CD4-positive, CD25-positive, alpha-beta regulatory T cell (primary cell): ENCODE measurements around the gene UXS1. TPM values are rescaled to one million over a fixed set of nuclear protein-coding genes. Genes with fewer than 3 reads are reported as not detected.

Experiments used
- ATAC-seq, 2 donors: fragments of 150-1000 bp; cut with Tn5 transposase; one replicate each; pipeline ENCODE4 v1.10.0; 2021; ENCODE audit warnings: low read depth in 2 of 2, moderate number of reproducible peaks in 2 of 2, moderate library complexity in 1 of 2
- DNase-seq, 3 donors: peaks; one replicate each; pipeline versions ENCODE4 v3.0.0 to v3.0.0-alpha.2; 2012 to 2022; ENCODE audit warnings: mixed read lengths in 1 of 3
- H3K27ac ChIP-seq: one replicate; pipeline ENCODE4 v1.7.0; 2013; ENCODE audit warnings: mild to moderate bottlenecking, low read length; ENCODE audit not compliant: insufficient read depth, poor library complexity, severe bottlenecking
- H3K27me3 ChIP-seq: one replicate; pipeline ENCODE4 v1.7.0; 2013; ENCODE audit warnings: low read length; ENCODE audit not compliant: control insufficient read depth, insufficient read depth
- H3K36me3 ChIP-seq: one replicate; pipeline ENCODE4 v1.7.0; 2013; ENCODE audit warnings: mild to moderate bottlenecking, low read length, moderate library complexity; ENCODE audit not compliant: control insufficient read depth, insufficient read depth
- H3K4me1 ChIP-seq: 2 replicates; pipeline ENCODE4 v1.7.0; 2013; ENCODE audit warnings: mild to moderate bottlenecking, low read length; ENCODE audit not compliant: insufficient read depth, control insufficient read depth, poor library complexity, severe bottlenecking
- H3K4me3 ChIP-seq: one replicate; pipeline ENCODE4 v1.7.0; 2013; ENCODE audit warnings: low read depth, mild to moderate bottlenecking, low read length, moderate library complexity
- H3K9me3 ChIP-seq, 2 experiments: 1 replicate in 1 of 2; 2 replicates in 1 of 2; pipeline ENCODE4 v1.7.0; 2013; ENCODE audit warnings: low read length in 2 of 2, mild to moderate bottlenecking in 1 of 2, moderate library complexity in 1 of 2; ENCODE audit not compliant: control insufficient read depth in 2 of 2
- H3K27ac Mint-ChIP-seq, 3 donors: one replicate each; pipeline ENCODE4 v1.8.0; 2020 to 2022; ENCODE audit warnings: mild to moderate bottlenecking in 3 of 3, mixed read lengths in 3 of 3, moderate library complexity in 2 of 3
- H3K27me3 Mint-ChIP-seq: one replicate; pipeline ENCODE4 v1.8.0; 2022; ENCODE audit warnings: mild to moderate bottlenecking, mixed read lengths
- H3K36me3 Mint-ChIP-seq: one replicate; pipeline ENCODE4 v1.8.0; 2020; ENCODE audit warnings: mixed read lengths
- H3K4me1 Mint-ChIP-seq, 4 donors: one replicate each; pipeline ENCODE4 v1.8.0; 2020 to 2022; ENCODE audit warnings: mixed read lengths in 4 of 4, mild to moderate bottlenecking in 1 of 4
- H3K4me3 Mint-ChIP-seq, 4 donors: one replicate each; pipeline ENCODE4 v1.8.0; 2020 to 2022; ENCODE audit warnings: mild to moderate bottlenecking in 4 of 4, mixed read lengths in 4 of 4, moderate library complexity in 3 of 4
- H3K9me3 Mint-ChIP-seq, 7 donors: one replicate each; pipeline ENCODE4 v1.8.0; 2020 to 2022; ENCODE audit warnings: mixed read lengths in 7 of 7, mild to moderate bottlenecking in 3 of 7, moderate library complexity in 2 of 7
- polyA plus RNA-seq, 4 donors: library from polyadenylated mRNA; unstranded; fragments of 300-500 nt; fragmentation: Illumina TruSeq; gene quantifications; one replicate each; pipeline ENCODE4 v1.2.3, GENCODE V29; 2021
- total RNA-seq: library from RNA; stranded (reverse); gene quantifications from one replicate; pipeline ENCODE4 v1.2.3, GENCODE V29; 2022

The UXS1 gene
- total and polyA plus RNA-seq, 5 donors from 2014 or later, result 83.3 to 162 (median 113) TPM

DNA sequence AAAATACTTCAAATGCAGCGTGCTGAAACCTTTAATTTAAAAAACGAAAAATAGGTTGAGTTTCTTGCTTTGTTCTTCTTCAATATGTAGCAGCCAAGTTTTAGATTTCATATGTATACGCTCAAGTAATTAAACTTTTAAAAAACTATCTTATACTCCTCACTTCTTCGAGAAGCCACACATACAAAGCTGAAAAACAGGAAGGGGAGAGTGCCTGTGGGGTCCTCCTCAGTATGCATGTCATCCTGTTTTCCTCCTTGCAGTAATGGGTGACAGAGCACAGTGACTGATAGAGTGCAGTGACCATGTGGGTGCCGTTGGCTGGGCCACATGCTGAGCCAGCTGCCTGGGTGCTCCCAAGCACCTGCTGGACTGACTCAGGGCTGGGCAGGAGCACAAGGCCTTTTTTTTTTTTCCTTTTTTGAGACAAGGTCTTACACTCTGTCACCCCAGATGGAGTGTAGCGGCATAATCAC lies 33.3 kb downstream of the UXS1 start:
- Mint-ChIP-seq H3K36me3 (peaks cover 49% of the 10 kb centered on the region), H3K4me3 (peak overlapping the region; percentile 94 to 100 (median 98)), H3K4me1 (peaks cover 12 to 91% (median 61%) of the 10 kb centered on the region in 4 donors), H3K9me3 (peaks cover 0 to 2% (median 0%) of the 10 kb centered on the region in 7 donors), H3K27me3 (no peaks in the 10 kb centered on the region), H3K27ac (peak overlapping the region; percentile 98 to 99 (median 99))
- no peaks in the 10 kb centered on the region for H3K27me3 ChIP-seq
- H3K27ac ChIP-seq, result peak overlapping the region; percentile 92
- H3K36me3 ChIP-seq, result peaks cover 4% of the 10 kb centered on the region
- ATAC-seq (peak; percentile 77 to 80), DNase-seq (peak in 2 of 3 donors; percentile 35 to 92)
- peaks cover 91% of the 10 kb centered on the region for H3K4me1 ChIP-seq
- no peaks in the 10 kb centered on the region for H3K9me3 ChIP-seq
- H3K4me3 ChIP-seq, result peak overlapping the region; percentile 98

DNA sequence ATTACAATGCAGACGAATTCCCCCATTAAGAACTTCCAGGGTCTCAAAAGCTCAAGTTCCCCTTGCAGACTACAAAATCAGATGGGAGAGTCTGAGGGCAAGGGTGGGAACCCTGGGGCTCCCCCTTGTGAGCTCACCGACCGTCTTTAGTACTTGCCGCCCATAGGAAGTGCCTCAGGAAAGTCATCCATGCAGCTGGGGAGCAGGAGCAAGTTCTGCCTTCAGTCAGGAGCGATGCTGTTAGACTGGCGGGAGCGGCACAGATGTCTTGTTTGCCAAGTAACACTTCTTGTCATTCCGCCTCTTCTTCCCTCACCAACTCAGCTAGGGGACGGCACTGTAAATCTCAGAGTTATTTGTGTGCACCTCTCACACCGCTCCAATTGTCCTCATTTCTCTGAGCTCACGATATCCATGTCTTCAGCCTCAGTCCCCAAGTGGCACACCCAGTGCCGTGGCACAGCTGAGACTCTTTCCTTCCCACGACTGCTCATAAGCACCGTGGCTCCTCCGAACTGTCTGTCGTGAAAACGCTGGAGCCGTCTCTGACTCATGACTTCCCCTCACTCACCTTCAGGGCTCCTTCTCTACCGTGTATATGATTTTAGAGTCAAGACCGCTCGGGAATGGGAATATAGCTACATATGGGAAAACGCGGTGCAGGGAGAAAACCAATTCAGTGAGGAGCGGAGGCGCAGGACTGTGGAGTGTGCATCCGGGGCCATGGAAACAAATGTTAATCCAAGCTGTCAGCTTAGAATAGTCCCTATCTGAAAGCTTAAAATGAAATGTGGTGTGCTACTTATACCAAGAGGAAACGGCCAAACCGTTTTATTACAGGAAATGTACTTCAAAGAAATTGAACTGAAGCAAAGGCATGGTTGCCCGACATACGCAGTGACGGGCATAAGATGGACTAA lies 34.0 kb downstream of the UXS1 start:
- peaks cover 11% of the 10 kb centered on the region for H3K36me3 ChIP-seq

DNA sequence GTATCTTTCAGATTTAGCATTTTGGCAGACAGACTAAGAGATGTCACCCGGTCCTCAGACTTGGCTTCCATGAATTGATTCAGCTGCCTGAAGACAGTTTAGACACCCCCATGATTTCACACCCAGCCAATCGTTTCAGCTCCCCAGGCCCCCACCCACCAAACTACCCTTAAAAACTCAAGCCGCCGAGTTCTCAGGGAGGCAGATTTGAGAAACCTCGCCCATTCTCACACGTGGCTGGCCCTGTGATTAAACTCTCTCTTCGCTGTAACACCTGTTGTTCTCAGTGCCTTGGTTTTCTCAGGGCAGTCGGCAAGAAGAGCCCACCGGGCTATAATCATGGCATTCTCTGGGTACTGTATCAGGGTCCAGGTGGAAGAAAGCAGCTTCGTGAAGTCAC lies 35.2 kb downstream of the UXS1 start:
- Histone ChIP-seq H3K9me3 (peaks cover 13 to 19% of the 10 kb centered on the region in 2 experiments), H3K36me3 (peaks cover 24% of the 10 kb centered on the region), H3K27me3 (no peaks in the 10 kb centered on the region), H3K27ac (peak overlapping the region; percentile 92), H3K4me1 (peaks cover 81% of the 10 kb centered on the region), H3K4me3 (peak overlapping the region; percentile 98)
- peak; percentile 59 to 91 (median 74) for DNase-seq
- peak; percentile 21 to 34 for ATAC-seq
- peaks cover 0 to 20% (median 4%) of the 10 kb centered on the region in 7 donors for H3K9me3 Mint-ChIP-seq
- H3K4me1 Mint-ChIP-seq, result peaks cover 7 to 89% (median 53%) of the 10 kb centered on the region in 4 donors
- peaks cover 63% of the 10 kb centered on the region for H3K36me3 Mint-ChIP-seq
- no peaks in the 10 kb centered on the region for H3K27me3 Mint-ChIP-seq
- peak overlapping the region; percentile 94 to 100 (median 98) for H3K4me3 Mint-ChIP-seq
- H3K27ac Mint-ChIP-seq, result peak overlapping the region; percentile 98 to 99 (median 99)

More for the DNA sequence above, 34.0 kb downstream of the UXS1 start:
- Histone ChIP-seq H3K27ac (peak overlapping the region; percentile 92), H3K4me3 (peak overlapping the region; percentile 98), H3K9me3 (peaks cover under 1 to 6% of the 10 kb centered on the region in 2 experiments), H3K4me1 (peaks cover 91% of the 10 kb centered on the region), H3K27me3 (no peaks in the 10 kb centered on the region)
- Mint-ChIP-seq H3K27me3 (no peaks in the 10 kb centered on the region), H3K4me1 (peaks cover 12 to 91% (median 61%) of the 10 kb centered on the region in 4 donors), H3K9me3 (peaks cover 0 to 8% (median 2%) of the 10 kb centered on the region in 7 donors), H3K4me3 (peak overlapping the region; percentile 94 to 100 (median 98)), H3K36me3 (peaks cover 56% of the 10 kb centered on the region), H3K27ac (peak overlapping the region; percentile 98 to 99 (median 99))
- DNase-seq (peak; percentile 51 to 93 (median 78)), ATAC-seq (peak; percentile 66)

DNA sequence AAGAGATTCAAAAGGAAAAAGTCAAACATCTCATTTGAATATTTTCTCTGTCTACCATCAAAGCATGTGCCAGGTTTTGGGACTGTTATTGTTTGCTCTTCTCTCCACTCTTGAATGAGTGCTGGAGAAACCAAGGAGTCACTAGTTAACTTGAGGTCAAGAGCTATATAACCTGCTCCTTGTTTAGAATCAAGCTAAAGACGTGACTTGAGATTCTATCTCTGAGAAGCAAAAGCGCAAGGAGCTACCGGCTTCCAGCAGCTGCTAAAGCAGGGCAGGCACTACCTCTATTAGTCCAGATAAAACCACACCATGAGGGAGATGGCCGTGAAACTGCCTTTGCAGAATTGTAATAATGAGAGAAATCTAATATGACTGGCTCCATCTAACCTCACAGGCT lies 36.0 kb downstream of the UXS1 start:
- H3K4me3 Mint-ChIP-seq, result peak overlapping the region; percentile 94 to 100 (median 98)
- no peak for ATAC-seq
- H3K27ac ChIP-seq, result peak overlapping the region; percentile 92
- peaks cover 31% of the 10 kb centered on the region for H3K36me3 ChIP-seq
- peaks cover 18 to 26% of the 10 kb centered on the region in 2 experiments for H3K9me3 ChIP-seq
- peaks cover 11 to 89% (median 51%) of the 10 kb centered on the region in 4 donors for H3K4me1 Mint-ChIP-seq
- peaks cover 66% of the 10 kb centered on the region for H3K36me3 Mint-ChIP-seq
- no peaks in the 10 kb centered on the region for H3K27me3 ChIP-seq
- H3K27ac Mint-ChIP-seq, result peak overlapping the region; percentile 98 to 99 (median 99)
- DNase-seq, result peak in 1 of 3 donors; percentile 44
- peak overlapping the region; percentile 98 for H3K4me3 ChIP-seq
- peaks cover 0 to 28% (median 10%) of the 10 kb centered on the region in 7 donors for H3K9me3 Mint-ChIP-seq
- peaks cover 75% of the 10 kb centered on the region for H3K4me1 ChIP-seq
- H3K27me3 Mint-ChIP-seq, result no peaks in the 10 kb centered on the region

DNA sequence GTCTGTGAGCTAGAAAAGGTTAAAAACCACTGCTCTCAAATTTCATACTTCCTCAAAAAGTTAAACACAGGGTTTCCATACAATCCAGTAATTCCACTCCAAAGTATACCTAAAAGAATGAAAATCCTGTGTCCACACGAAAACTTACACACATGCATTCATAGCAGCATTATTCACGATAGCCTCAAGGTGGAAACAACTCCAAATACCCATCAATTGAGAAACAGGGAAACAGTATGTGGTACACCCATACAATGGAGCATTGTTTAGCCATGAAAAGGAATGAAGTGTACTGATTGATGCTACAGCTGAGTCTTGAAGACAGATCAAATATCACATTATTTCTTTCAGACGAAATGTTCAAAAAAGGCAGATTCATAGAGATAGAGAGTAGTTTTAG lies 36.7 kb downstream of the UXS1 start:
- Histone ChIP-seq H3K27me3 (no peaks in the 10 kb centered on the region), H3K4me1 (peaks cover 74% of the 10 kb centered on the region), H3K9me3 (peaks cover 18 to 32% of the 10 kb centered on the region in 2 experiments), H3K4me3 (peak overlapping the region; percentile 98), H3K36me3 (peaks cover 38% of the 10 kb centered on the region), H3K27ac (peak overlapping the region; percentile 92)
- Mint-ChIP-seq H3K4me1 (peaks cover 17 to 89% (median 51%) of the 10 kb centered on the region in 4 donors), H3K4me3 (peak overlapping the region; percentile 94 to 100 (median 98)), H3K9me3 (peaks cover 0 to 33% (median 13%) of the 10 kb centered on the region in 7 donors), H3K36me3 (peaks cover 67% of the 10 kb centered on the region), H3K27me3 (no peaks in the 10 kb centered on the region), H3K27ac (peak overlapping the region; percentile 98 to 99 (median 99))
- no peak for DNase-seq
- ATAC-seq, result no peak

DNA sequence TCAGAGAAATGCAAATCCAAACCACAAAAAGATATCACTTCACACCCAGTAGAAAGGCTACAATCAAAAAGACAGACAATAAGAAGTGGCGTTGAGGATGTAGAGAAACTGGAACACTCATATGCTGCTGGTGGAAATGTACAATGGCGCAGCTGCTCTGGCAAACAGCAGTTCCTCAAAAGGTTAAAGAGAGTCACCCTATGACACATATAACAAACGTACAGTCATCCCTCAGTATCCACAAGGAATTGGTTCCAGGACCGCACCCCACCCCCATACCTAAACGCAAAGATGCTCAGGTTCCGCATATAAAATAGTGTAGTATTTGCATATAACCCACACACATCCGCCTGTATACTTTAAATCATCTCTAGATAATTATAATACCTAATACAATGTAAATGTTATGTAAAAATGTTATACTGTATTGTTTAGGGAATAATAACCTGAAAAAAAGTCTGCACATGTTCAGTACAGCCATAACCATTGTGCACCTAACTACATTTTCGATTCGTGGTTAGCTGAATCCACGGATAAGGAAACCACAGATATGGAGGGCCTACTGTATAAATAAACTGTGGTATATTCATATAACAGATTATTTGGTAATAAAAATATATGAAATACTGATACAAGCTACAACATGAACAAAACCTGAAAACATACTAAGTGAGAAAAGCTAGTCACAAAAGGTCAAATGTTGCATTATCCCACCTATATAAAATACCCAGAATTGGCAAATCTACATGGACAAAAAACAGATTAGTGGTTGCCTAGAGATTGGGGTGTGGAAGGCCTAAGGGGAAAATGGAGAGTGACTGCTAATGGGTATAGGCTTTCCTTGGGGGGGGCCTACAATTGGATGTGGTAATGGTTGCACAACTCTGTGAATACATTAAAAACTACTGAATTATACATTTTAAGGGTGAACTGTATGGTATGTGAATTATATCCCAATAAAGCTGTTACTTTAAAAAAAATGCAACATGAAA lies 37.5 kb downstream of the UXS1 start:
- peaks cover 42% of the 10 kb centered on the region for H3K36me3 ChIP-seq

More for the DNA sequence above, 37.5 kb downstream of the UXS1 start:
- Mint-ChIP-seq H3K36me3 (peaks cover 69% of the 10 kb centered on the region), H3K4me1 (peaks cover 20 to 89% (median 51%) of the 10 kb centered on the region in 4 donors), H3K9me3 (peaks cover 0 to 33% (median 14%) of the 10 kb centered on the region in 7 donors), H3K27me3 (no peaks in the 10 kb centered on the region), H3K4me3 (peak overlapping the region; percentile 82 to 99 (median 96)), H3K27ac (peak overlapping the region; percentile 86 to 99 (median 99))
- peak overlapping the region; percentile 98 for H3K4me3 ChIP-seq
- peaks cover 18 to 32% of the 10 kb centered on the region in 2 experiments for H3K9me3 ChIP-seq
- H3K27me3 ChIP-seq, result no peaks in the 10 kb centered on the region
- H3K27ac ChIP-seq, result peak overlapping the region; percentile 92
- ATAC-seq, result no peak
- H3K4me1 ChIP-seq, result peaks cover 66% of the 10 kb centered on the region
- no peak for DNase-seq
